Common myeloid progenitor, CD34-positive (primary cell): ENCODE results near the gene LRRC8C.

Source experiments
- CTCF ChIA-PET: fragments of 350-600 bp; sonication (Branson Sonifier 250); formaldehyde crosslinking; loops from one replicate; lab custom pipeline; 2021; ENCODE audit warnings: antibody characterized with exemption; lab: Charles Lee
- POLR2A ChIA-PET: fragments of 350-600 bp; sonication (Branson Sonifier 250); formaldehyde crosslinking; loops from one replicate; lab custom pipeline; 2021; ENCODE audit warnings: antibody characterized with exemption; lab: Charles Lee
- DNase-seq, 3 donors: peaks; one replicate each; pipeline versions ENCODE4 v3.0.0 to v3.0.0-alpha.2; 2013
- H3K27ac ChIP-seq, 2 experiments: 1 replicate in 1 of 2; 2 replicates in 1 of 2; pipeline ENCODE4 v1.7.0; 2013; ENCODE audit warnings: inconsistent platforms in 2 of 2, low read length in 2 of 2, mild to moderate bottlenecking in 2 of 2, low read depth in 1 of 2, moderate library complexity in 1 of 2; ENCODE audit not compliant: severe bottlenecking in 2 of 2, insufficient read depth in 1 of 2, poor library complexity in 1 of 2
- H3K27me3 ChIP-seq, 5 experiments: replicated peaks in 2 of 5; 1 replicate in 3 of 5; 2 replicates in 2 of 5; pipeline versions ENCODE4 v1.6.1 to v1.7.0; 2013; ENCODE audit warnings: low read length in 4 of 5, mild to moderate bottlenecking in 2 of 5, moderate library complexity in 2 of 5, inconsistent platforms in 1 of 5; ENCODE audit not compliant: insufficient read depth in 5 of 5, control insufficient read depth in 4 of 5
- H3K36me3 ChIP-seq, 4 experiments: 1 replicate in 2 of 4; 2 replicates in 2 of 4; pipeline versions ENCODE4 v1.6.1 to v1.7.0; 2013; ENCODE audit warnings: low read length in 3 of 4, control low read depth in 1 of 4, mild to moderate bottlenecking in 1 of 4; ENCODE audit not compliant: control insufficient read depth in 4 of 4, insufficient read depth in 4 of 4
- H3K4me1 ChIP-seq, 4 experiments: 1 replicate in 3 of 4; 2 replicates in 1 of 4; pipeline versions ENCODE4 v1.6.1 to v1.7.1; 2013; ENCODE audit warnings: low read length in 3 of 4, mild to moderate bottlenecking in 3 of 4, control low read depth in 1 of 4, inconsistent platforms in 1 of 4, moderate library complexity in 1 of 4; ENCODE audit not compliant: control insufficient read depth in 4 of 4, insufficient read depth in 4 of 4; ENCODE audit errors: control extremely low read depth in 1 of 4
- H3K4me3 ChIP-seq, 7 experiments: 1 replicate in 4 of 7; 2 replicates in 3 of 7; pipeline versions ENCODE4 v1.5.1 to v1.7.0; 2013; ENCODE audit warnings: mild to moderate bottlenecking in 7 of 7, low read length in 6 of 7, moderate library complexity in 6 of 7, inconsistent platforms in 2 of 7, low read depth in 2 of 7, control low read depth in 1 of 7; ENCODE audit not compliant: insufficient read depth in 4 of 7, control insufficient read depth in 1 of 7; ENCODE audit errors: extremely low read depth in 1 of 7
- H3K9me3 ChIP-seq, 5 experiments: 1 replicate in 4 of 5; 2 replicates in 1 of 5; pipeline versions ENCODE4 v1.6.1 to v1.7.1; 2013; ENCODE audit warnings: low read length in 4 of 5, mild to moderate bottlenecking in 2 of 5, inconsistent platforms in 1 of 5, low read depth in 1 of 5, moderate library complexity in 1 of 5; ENCODE audit not compliant: control insufficient read depth in 4 of 5, insufficient read depth in 2 of 5; ENCODE audit errors: control extremely low read depth in 1 of 5
- WGBS: methylation state at CpG from one replicate; pipeline ENCODE4 v1.1.5; 2013; ENCODE audit not compliant: insufficient coverage; 5-methylcytosine and 5-hydroxymethylcytosine counted together

Gene LRRC8C

GRCh38 chr1:89762386-89762778 lies 129.5 kb downstream of the LRRC8C start:
- CTCF ChIA-PET, result interaction anchor here (0.8 to 8.9 kb wide), 34 partner anchors 9 to 788 kb away, joined by 3 to 135 read pairs (median 6); partner anchors contain the start of gene LRRC8C
- H3K9me3 ChIP-seq, result no peaks in the 10 kb centered on the region
- H3K27me3 ChIP-seq, result no peaks in the 10 kb centered on the region
- 87% methylated on average over 10 of the region's 13 CpGs for WGBS
- H3K4me1 ChIP-seq, result peaks cover 15 to 55% (median 29%) of the 10 kb centered on the region in 4 experiments
- peak overlapping the region in 6 of 7 experiments; percentile 57 to 82 (median 70) for H3K4me3 ChIP-seq
- no peaks in the 10 kb centered on the region for H3K36me3 ChIP-seq
- no peak overlapping the region for H3K27ac ChIP-seq
- POLR2A ChIA-PET, result interaction anchor here (0.7 to 2.4 kb wide), 3 partner anchors 93 to 159 kb away, joined by 3 to 13 read pairs (median 4); partner anchors contain the start of gene LRRC8C
- DNase-seq, result peak in 2 of 3 donors; percentile 24 to 48

GRCh38 chr1:89762779-89763648 lies 130.1 kb downstream of the LRRC8C start:
- Histone ChIP-seq H3K9me3 (no peaks in the 10 kb centered on the region), H3K27me3 (no peaks in the 10 kb centered on the region), H3K4me1 (peaks cover 11 to 49% (median 24%) of the 10 kb centered on the region in 4 experiments), H3K36me3 (no peaks in the 10 kb centered on the region), H3K4me3 (peak overlapping the region; percentile 47 to 82 (median 65)), H3K27ac (no peak overlapping the region)
- under 1% methylated on average over 37 of the region's 47 CpGs for WGBS
- ChIA-PET POLR2A (interaction anchor here (1.8 to 2.4 kb wide), 2 partner anchors 130 to 159 kb away, joined by 4 to 13 read pairs; partner anchors contain the start of gene LRRC8C), CTCF (interaction anchor here (0.8 to 8.9 kb wide), 47 partner anchors 10 to 789 kb away, joined by 3 to 135 read pairs (median 4); partner anchors contain the start of gene LRRC8C)
- peak; percentile 83 to 89 (median 89) for DNase-seq

GRCh38 chr1:89763649-89763986 lies 130.7 kb downstream of the LRRC8C start:
- ChIA-PET CTCF (interaction anchor here (0.6 to 8.9 kb wide), 39 partner anchors 10 to 281 kb away, joined by 3 to 135 read pairs (median 5); partner anchors contain the start of gene LRRC8C), POLR2A (interaction anchor here (1.8 to 2.4 kb wide), 2 partner anchors 131 to 160 kb away, joined by 4 to 13 read pairs; partner anchors contain the start of gene LRRC8C)
- H3K36me3 ChIP-seq, result no peaks in the 10 kb centered on the region
- H3K4me1 ChIP-seq, result peaks cover 5 to 42% (median 18%) of the 10 kb centered on the region in 4 experiments
- no peaks in the 10 kb centered on the region for H3K9me3 ChIP-seq
- peak in 1 of 3 donors; percentile 8 for DNase-seq
- H3K27ac ChIP-seq, result no peak overlapping the region
- peak overlapping the region in 6 of 7 experiments; percentile 57 to 82 (median 70) for H3K4me3 ChIP-seq
- no peaks in the 10 kb centered on the region for H3K27me3 ChIP-seq
- 57% methylated on average over 5 of the region's 5 CpGs for WGBS

- CTCF ChIA-PET, result interaction anchor here (2.8 to 8.9 kb wide), 3 partner anchors 14 to 149 kb away, joined by 9 to 135 read pairs (median 46); partner anchors contain the start of gene LRRC8C
- no peak overlapping the region for H3K4me3 ChIP-seq
- POLR2A ChIA-PET, result no interaction called here
- H3K27ac ChIP-seq, result no peak overlapping the region
- no CpG with 5 or more reads among the region's 1 CpG for WGBS
- no peaks in the 10 kb centered on the region for H3K36me3 ChIP-seq
- DNase-seq, result no peak
- H3K9me3 ChIP-seq, result no peaks in the 10 kb centered on the region
- H3K27me3 ChIP-seq, result no peaks in the 10 kb centered on the region
- peaks cover 3 to 24% (median 12%) of the 10 kb centered on the region in 4 experiments for H3K4me1 ChIP-seq
Measured at GRCh38 chr1:89765774-89766173, 132.9 kb downstream of the LRRC8C start.

GRCh38 chr1:89767618-89768017 lies 134.7 kb downstream of the LRRC8C start:
- WGBS, result no CpG with 5 or more reads among the region's 1 CpG
- Histone ChIP-seq H3K4me1 (peaks cover 0 to 11% (median 6%) of the 10 kb centered on the region in 4 experiments), H3K36me3 (no peaks in the 10 kb centered on the region), H3K9me3 (no peaks in the 10 kb centered on the region), H3K27ac (no peak overlapping the region), H3K4me3 (no peak overlapping the region), H3K27me3 (no peaks in the 10 kb centered on the region)
- ChIA-PET CTCF (interaction anchor here (1.1 to 8.9 kb wide), 5 partner anchors 13 to 284 kb away, joined by 3 to 135 read pairs (median 4); partner anchors contain the start of gene LRRC8C), POLR2A (no interaction called here)
- DNase-seq, result no peak
